ENCODE results near the gene TMEM139.

Gene TMEM139

GRCh38 chr7:143280566-143280965, 4.2 kb upstream of the TMEM139 start:
- TF ChIP-seq HDGF (IDR thresholded peaks at IDR 0.05; ENCODE audit: borderline replicate concordance) (no peak), PKNOX1 (IDR thresholded peaks at IDR 0.05) (no peak), SUZ12 (IDR thresholded peaks at IDR 0.05) (no peak), BHLHE40 (IDR thresholded peaks at IDR 0.05; ENCODE audit: borderline replicate concordance) (no peak), LEF1 (IDR thresholded peaks at IDR 0.05; ENCODE audit: borderline replicate concordance) (no peak), FOXA1 (IDR thresholded peaks at IDR 0.05) (no peak)
- POLR2A ChIA-PET, result interaction anchor here (1.5 kb wide), 2 partner anchors 17 kb away, joined by 7 to 8 read pairs; partner anchors contain the start of gene GSTK1
- no peak for DNase-seq (ENCODE audit: extremely low spot score)
- CTCF ChIA-PET, result no interaction called here

GRCh38 chr7:143281529-143281928, 3.2 kb upstream of the TMEM139 start:
- TF ChIP-seq ARNT (IDR thresholded peaks at IDR 0.05) (no peak), ZNF384 (IDR thresholded peaks at IDR 0.05) (no peak), NFRKB (IDR thresholded peaks at IDR 0.05) (no peak), SP1 (IDR thresholded peaks at IDR 0.05) (no peak), LEF1 (IDR thresholded peaks at IDR 0.05; ENCODE audit: borderline replicate concordance) (no peak), ELF4 (IDR thresholded peaks at IDR 0.05) (no peak), CTBP1 (IDR thresholded peaks at IDR 0.05; ENCODE audit: borderline replicate concordance) (no peak), HDGF (IDR thresholded peaks at IDR 0.05; ENCODE audit: borderline replicate concordance) (no peak), BHLHE40 (IDR thresholded peaks at IDR 0.05; ENCODE audit: borderline replicate concordance) (no peak), SUZ12 (IDR thresholded peaks at IDR 0.05) (no peak), FOXK2 (IDR thresholded peaks at IDR 0.05) (no peak), PKNOX1 (IDR thresholded peaks at IDR 0.05) (no peak), FOXM1 (IDR thresholded peaks at IDR 0.05; ENCODE audit: borderline replicate concordance) (no peak), TARDBP (IDR thresholded peaks at IDR 0.05) (no peak), FOXA1 (IDR thresholded peaks at IDR 0.05) (no peak), L3MBTL2 (conservative IDR thresholded peaks at IDR 0.05) (no peak)
- DNase-seq (ENCODE audit: extremely low spot score), result no peak
- POLR2A ChIA-PET, result interaction anchor here (1.5 kb wide), 1 partner anchor 18 kb away, joined by 7 read pairs; the partner anchor contains the start of gene GSTK1
- CTCF ChIA-PET, result interaction anchor here (0.5 to 0.6 kb wide), 2 partner anchors 37 to 135 kb away, joined by 3 read pairs; no protein-coding TSS in a partner anchor

- CTCF ChIA-PET, result interaction anchor here (0.5 to 1.0 kb wide), 3 partner anchors 18 to 135 kb away, joined by 3 read pairs; no protein-coding TSS in a partner anchor
Observed at GRCh38 chr7:143282124-143282523, 2.6 kb upstream of the TMEM139 start.

GRCh38 chr7:143283381-143283780, 1.4 kb upstream of the TMEM139 start:
- no peak for DNase-seq (ENCODE audit: extremely low spot score)
- ChIA-PET CTCF (interaction anchor here (0.8 to 1.0 kb wide), 2 partner anchors 9 to 97 kb away, joined by 3 read pairs; no protein-coding TSS in a partner anchor), POLR2A (interaction anchor here (1.7 kb wide), 1 partner anchor 20 kb away, joined by 5 read pairs; the partner anchor contains the start of gene GSTK1)
- TF ChIP-seq BHLHE40 (IDR thresholded peaks at IDR 0.05; ENCODE audit: borderline replicate concordance) (no peak), LEF1 (IDR thresholded peaks at IDR 0.05; ENCODE audit: borderline replicate concordance) (no peak), TARDBP (IDR thresholded peaks at IDR 0.05) (no peak), CTBP1 (IDR thresholded peaks at IDR 0.05; ENCODE audit: borderline replicate concordance) (no peak), FOXM1 (IDR thresholded peaks at IDR 0.05; ENCODE audit: borderline replicate concordance) (no peak), L3MBTL2 (conservative IDR thresholded peaks at IDR 0.05) (no peak), HDGF (IDR thresholded peaks at IDR 0.05; ENCODE audit: borderline replicate concordance) (no peak)

More at GRCh38 chr7:143282124-143282523, 2.6 kb upstream of the TMEM139 start:
- POLR2A ChIA-PET, result interaction anchor here (1.5 to 1.7 kb wide), 2 partner anchors 19 kb away, joined by 5 to 7 read pairs; partner anchors contain the start of gene GSTK1
- DNase-seq (ENCODE audit: extremely low spot score), result no peak
- TF ChIP-seq TARDBP (IDR thresholded peaks at IDR 0.05) (no peak), PKNOX1 (IDR thresholded peaks at IDR 0.05) (no peak), BHLHE40 (IDR thresholded peaks at IDR 0.05; ENCODE audit: borderline replicate concordance) (no peak), NFRKB (IDR thresholded peaks at IDR 0.05) (no peak), ZNF384 (IDR thresholded peaks at IDR 0.05) (no peak), L3MBTL2 (conservative IDR thresholded peaks at IDR 0.05) (no peak), FOXM1 (IDR thresholded peaks at IDR 0.05; ENCODE audit: borderline replicate concordance) (no peak), HDGF (IDR thresholded peaks at IDR 0.05; ENCODE audit: borderline replicate concordance) (no peak), ARNT (IDR thresholded peaks at IDR 0.05) (no peak), SP1 (IDR thresholded peaks at IDR 0.05) (no peak), FOXA1 (IDR thresholded peaks at IDR 0.05) (no peak), ELF4 (IDR thresholded peaks at IDR 0.05) (no peak), SUZ12 (IDR thresholded peaks at IDR 0.05) (no peak), LEF1 (IDR thresholded peaks at IDR 0.05; ENCODE audit: borderline replicate concordance) (no peak), CTBP1 (IDR thresholded peaks at IDR 0.05; ENCODE audit: borderline replicate concordance) (no peak), FOXK2 (IDR thresholded peaks at IDR 0.05) (no peak)

GRCh38 chr7:143285470-143285778, 666 bp downstream of the TMEM139 start:
- ChIA-PET CTCF (no interaction called here), POLR2A (interaction anchor here (1.1 kb wide), 1 partner anchor 11 kb away, joined by 3 read pairs; no protein-coding TSS in a partner anchor)
- TF ChIP-seq ZNF384 (IDR thresholded peaks at IDR 0.05) (no peak), SP1 (IDR thresholded peaks at IDR 0.05) (no peak), BHLHE40 (IDR thresholded peaks at IDR 0.05; ENCODE audit: borderline replicate concordance) (no peak), ELF4 (IDR thresholded peaks at IDR 0.05) (no peak), L3MBTL2 (conservative IDR thresholded peaks at IDR 0.05) (no peak), TARDBP (IDR thresholded peaks at IDR 0.05) (no peak), PKNOX1 (IDR thresholded peaks at IDR 0.05) (no peak), CTBP1 (IDR thresholded peaks at IDR 0.05; ENCODE audit: borderline replicate concordance) (no peak), LEF1 (IDR thresholded peaks at IDR 0.05; ENCODE audit: borderline replicate concordance) (no peak)
- no peak for DNase-seq (ENCODE audit: extremely low spot score)
